RWPE1 (cell line): ENCODE data around the gene ELMOD1.

Source experiments
- CTCF ChIA-PET: fragments of 350-600 bp; sonication (Branson Sonifier 250); formaldehyde crosslinking; extraction: SDS; loops from one replicate; lab custom pipeline; 2021; lab: Yijun Ruan, JAX
- POLR2A ChIA-PET: fragments of 400-600 bp; formaldehyde crosslinking; extraction: SDS; loops from one replicate; lab custom pipeline; 2020; ENCODE audit warnings: antibody characterized with exemption; ENCODE audit not compliant: low non-redundant PET; lab: Yijun Ruan, JAX
- DNase-seq: peaks from one replicate; pipeline ENCODE4 v3.0.0; 2012; ENCODE audit warnings: low spot score
- H3K27ac ChIP-seq: fragments of 450-650 bp; 2 replicates; pipeline ENCODE4 v1.5.1; 2017
- CTCF ChIP-seq: fragments of 450-650 bp; conservative IDR thresholded peaks from 2 replicates; pipeline ENCODE4 v1.5.1; 2017; ENCODE audit warnings: low read depth, mild to moderate bottlenecking

ELMOD1 gene

DNA sequence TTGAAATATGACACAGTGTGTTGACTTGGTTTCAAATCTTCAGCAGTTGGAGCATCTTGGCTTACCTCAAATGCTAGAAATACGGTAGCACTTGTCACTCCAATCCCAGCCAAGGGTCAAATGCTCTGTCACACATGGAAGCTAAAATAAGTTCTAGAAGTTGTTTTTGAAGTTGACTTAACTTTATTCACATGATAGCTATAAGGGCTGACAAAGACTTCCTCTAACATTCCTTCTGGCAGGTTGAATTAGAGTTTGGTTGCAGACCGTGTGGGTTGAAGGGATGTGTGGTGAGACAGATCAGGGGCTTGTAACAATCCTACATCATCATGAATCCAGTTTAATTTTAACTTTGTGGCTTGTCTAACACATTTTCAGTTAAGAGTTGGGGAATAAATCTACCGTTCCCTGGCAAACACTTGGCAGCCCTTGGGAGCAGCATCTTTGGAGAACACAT, 116.3 kb downstream of the ELMOD1 start:
- DNase-seq: no peak
- H3K27ac ChIP-seq: no peak overlapping the region
- POLR2A ChIA-PET: no interaction called here
- TF ChIP-seq CTCF: no peak
- CTCF ChIA-PET: interaction anchor here (0.6 kb wide), 1 partner anchor 41 kb away, joined by 3 read pairs; no protein-coding TSS in a partner anchor

- CTCF ChIA-PET: interaction anchor here (0.6 kb wide), 1 partner anchor 40 kb away, joined by 3 read pairs; no protein-coding TSS in a partner anchor
- POLR2A ChIA-PET: no interaction called here
- TF ChIP-seq CTCF: no peak
- H3K27ac ChIP-seq: no peak overlapping the region
- no peak for DNase-seq
Observed at GRCh38 chr11:107707807-107708206, 116.9 kb downstream of the ELMOD1 start.

- ChIA-PET POLR2A (no interaction called here), CTCF (no interaction called here)
- no peak for DNase-seq
Observed at GRCh38 chr11:107708792-107709191, 117.8 kb downstream of the ELMOD1 start.

DNA sequence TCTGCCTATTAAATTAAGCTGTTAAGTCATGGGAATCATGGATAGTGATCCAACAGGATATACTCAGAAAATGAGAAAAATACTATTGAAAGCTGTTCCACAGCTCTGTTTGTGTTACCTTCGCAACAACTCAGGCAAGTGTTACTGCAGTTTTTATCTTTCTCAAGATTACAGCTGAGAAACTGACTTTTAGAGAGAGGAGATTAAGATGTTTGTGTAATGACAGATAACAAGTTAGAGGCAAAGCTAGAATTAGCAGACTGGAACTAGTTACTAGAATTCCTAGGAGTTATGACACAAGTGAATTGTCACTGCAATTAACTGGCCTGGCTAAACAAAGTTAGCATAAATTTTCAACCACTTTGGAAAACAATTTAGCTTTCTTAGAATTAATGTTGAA, 119.4 kb downstream of the ELMOD1 start:
- TF ChIP-seq CTCF: no peak
- POLR2A ChIA-PET: no interaction called here
- H3K27ac ChIP-seq: no peak overlapping the region
- CTCF ChIA-PET: no interaction called here
- DNase-seq: no peak

More at GRCh38 chr11:107708792-107709191, 117.8 kb downstream of the ELMOD1 start:
- no peak for TF ChIP-seq CTCF
- no peak overlapping the region for H3K27ac ChIP-seq

DNA sequence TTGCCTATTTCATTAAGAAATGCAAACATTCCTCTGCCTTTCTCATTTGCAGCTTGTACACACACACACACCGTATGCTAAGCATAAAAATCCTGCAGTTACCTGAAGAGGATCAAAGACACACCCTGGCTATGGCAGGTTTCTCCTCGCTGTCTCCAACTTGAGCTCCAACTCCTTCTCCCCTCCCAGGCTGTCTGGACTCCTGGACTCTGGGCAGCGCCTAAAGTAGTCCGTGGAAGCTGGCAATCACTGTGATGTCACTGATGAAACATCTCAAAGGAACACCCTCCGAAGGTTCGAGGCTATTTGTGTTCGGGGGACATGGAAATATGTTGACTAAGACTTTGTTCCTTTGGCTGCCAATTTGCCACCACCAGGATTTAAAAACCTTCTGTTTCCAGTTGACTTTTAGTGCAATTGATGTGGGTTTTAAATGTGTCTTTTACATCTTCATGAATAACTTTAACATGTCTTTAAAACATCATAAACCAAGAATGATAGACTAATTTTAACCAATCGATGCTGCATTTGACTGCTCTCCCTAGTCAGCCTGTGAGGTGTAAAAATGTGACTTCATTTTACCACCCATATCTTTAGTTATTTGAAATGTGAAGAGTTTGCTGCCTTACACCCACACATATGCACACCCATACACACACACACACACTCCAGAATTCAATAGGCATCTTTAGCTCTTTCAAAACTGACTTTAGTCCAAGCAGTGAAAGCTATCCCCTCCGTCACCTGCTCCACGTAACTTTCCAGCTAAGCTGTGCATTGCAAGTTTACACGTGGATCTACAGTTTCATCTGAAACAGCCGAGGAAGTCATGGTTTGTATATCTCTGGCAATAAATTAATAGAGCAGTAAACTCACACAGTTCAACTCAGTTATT, 121.2 kb downstream of the ELMOD1 start, which contains the start of gene SLN:
SLN (minus strand) TSS at position 196 of the 895 bp plus-strand sequence.
- no peak for TF ChIP-seq CTCF

DNA sequence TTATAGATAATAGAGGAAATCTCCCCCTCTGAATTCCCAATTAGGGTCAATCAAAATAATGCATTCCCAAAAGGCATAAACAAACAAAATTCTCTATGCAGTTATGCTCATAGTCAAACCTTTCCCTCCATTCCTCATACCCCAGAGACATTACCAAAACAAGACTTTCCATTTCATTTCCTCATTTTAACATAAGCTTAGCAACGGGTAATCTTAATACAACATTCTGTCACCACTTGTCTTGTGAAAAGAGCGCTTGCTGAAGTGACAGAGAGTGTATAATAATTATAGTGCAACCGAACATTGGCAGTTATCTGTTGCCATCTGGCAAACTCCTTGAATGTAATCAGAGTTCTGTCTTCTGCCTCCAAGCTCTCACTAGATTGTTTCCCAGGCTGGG, 122.1 kb downstream of the ELMOD1 start:
- CTCF ChIA-PET: no interaction called here
- POLR2A ChIA-PET: no interaction called here
- H3K27ac ChIP-seq: no peak overlapping the region
- no peak for TF ChIP-seq CTCF
- no peak for DNase-seq

More for the DNA sequence above, 121.2 kb downstream of the ELMOD1 start, which contains the start of gene SLN:
- no peak for DNase-seq
- POLR2A ChIA-PET: interaction anchor here (0.6 kb wide), 1 partner anchor 20 kb away, joined by 3 read pairs; no protein-coding TSS in a partner anchor
- no peak within 1 kb of the TSS for H3K27ac ChIP-seq
- CTCF ChIA-PET: interaction anchor here (0.7 kb wide), 1 partner anchor 43 kb away, joined by 4 read pairs; no protein-coding TSS in a partner anchor
